Duodenal mucosa (tissue), 2 donors: ENCODE measurements around the gene P2RX3.

Experiments used
- H3K27ac ChIP-seq: one replicate; pipeline ENCODE4 v1.7.0; 2013; ENCODE audit warnings: low read depth, low read length
- H3K27me3 ChIP-seq, 2 donors: one replicate each; pipeline ENCODE4 v1.7.0; 2013; ENCODE audit warnings: low read length in 2 of 2, control low read depth in 1 of 2; ENCODE audit not compliant: insufficient read depth in 2 of 2, control insufficient read depth in 1 of 2
- H3K36me3 ChIP-seq, 2 donors: one replicate each; pipeline ENCODE4 v1.7.0; 2013; ENCODE audit warnings: low read length in 2 of 2, control low read depth in 1 of 2; ENCODE audit not compliant: insufficient read depth in 2 of 2, control insufficient read depth in 1 of 2
- H3K4me1 ChIP-seq, 2 donors: one replicate each; pipeline ENCODE4 v1.7.0; 2013; ENCODE audit warnings: low read length in 2 of 2, control low read depth in 1 of 2; ENCODE audit not compliant: insufficient read depth in 2 of 2, control insufficient read depth in 1 of 2
- H3K4me3 ChIP-seq, 2 donors: one replicate each; pipeline ENCODE4 v1.7.0; 2013; ENCODE audit warnings: low read length in 2 of 2, low read depth in 1 of 2
- H3K9ac ChIP-seq, 2 donors: one replicate each; pipeline ENCODE4 v1.7.0; 2013; ENCODE audit warnings: low read length in 2 of 2, low read depth in 1 of 2
- H3K9me3 ChIP-seq, 2 donors: one replicate each; pipeline ENCODE4 v1.7.0; 2013; ENCODE audit warnings: low read length in 2 of 2, control low read depth in 1 of 2; ENCODE audit not compliant: control insufficient read depth in 1 of 2

Gene P2RX3

DNA sequence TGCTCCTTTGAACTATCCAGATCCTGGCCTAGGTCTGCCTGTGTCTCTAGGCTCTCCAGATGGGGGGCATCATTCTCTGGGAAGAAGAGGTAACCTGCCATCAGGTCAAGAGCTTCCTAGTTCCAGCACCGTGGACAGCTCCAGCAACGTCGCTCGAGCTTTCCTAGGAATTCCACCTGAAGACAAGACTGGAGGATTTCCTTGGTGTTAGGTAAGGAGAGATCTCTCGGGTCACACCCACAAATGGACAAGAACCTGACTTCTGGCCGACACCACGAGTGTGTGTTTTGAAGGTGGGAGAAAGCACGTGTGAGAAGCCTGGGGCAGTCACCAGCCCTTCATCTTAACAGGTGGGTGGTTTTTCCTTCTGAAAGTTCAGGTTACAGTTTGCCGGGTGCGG lies 41.6 kb downstream of the P2RX3 start:
- Histone ChIP-seq H3K27me3 (no peaks in the 10 kb centered on the region), H3K9me3 (no peaks in the 10 kb centered on the region), H3K36me3 (no peaks in the 10 kb centered on the region), H3K4me1 (no peaks in the 10 kb centered on the region), H3K27ac (no peak overlapping the region), H3K4me3 (no peak overlapping the region), H3K9ac (no peak overlapping the region)

DNA sequence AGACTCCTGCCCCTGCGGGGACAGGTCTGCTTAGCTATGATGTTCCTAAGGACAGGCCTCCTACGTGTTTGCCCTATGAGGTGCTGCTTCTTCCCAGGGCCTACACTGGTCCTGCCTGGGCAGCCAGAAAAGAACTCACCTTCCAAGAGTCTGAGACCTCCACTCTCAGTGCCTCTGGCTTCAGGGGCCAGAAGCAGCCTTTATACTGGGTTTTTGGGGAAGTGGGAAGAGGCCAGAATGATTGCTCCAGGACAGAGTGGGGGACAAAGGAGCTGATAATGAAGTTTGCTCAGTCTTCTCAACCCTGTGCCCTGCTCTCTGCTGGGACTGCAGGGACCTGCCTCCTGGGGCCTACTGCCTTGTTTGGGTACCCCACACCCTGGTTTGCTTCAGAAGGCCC lies 42.8 kb downstream of the P2RX3 start, which contains the start of gene PRG3:
Gene PRG3 (minus strand): TSS at position 176 of the 400 bp plus-strand sequence. CDS start 442 bp downstream, outside the sequence.
- no peaks in the 10 kb centered on the region for H3K36me3 ChIP-seq
- no peaks in the 10 kb centered on the region for H3K27me3 ChIP-seq
- H3K4me3 ChIP-seq, result no peak within 1 kb of the TSS
- H3K9ac ChIP-seq, result no peak within 1 kb of the TSS
- H3K9me3 ChIP-seq, result no peaks in the 10 kb centered on the region
- no peaks in the 10 kb centered on the region for H3K4me1 ChIP-seq
- H3K27ac ChIP-seq, result no peak within 1 kb of the TSS

DNA sequence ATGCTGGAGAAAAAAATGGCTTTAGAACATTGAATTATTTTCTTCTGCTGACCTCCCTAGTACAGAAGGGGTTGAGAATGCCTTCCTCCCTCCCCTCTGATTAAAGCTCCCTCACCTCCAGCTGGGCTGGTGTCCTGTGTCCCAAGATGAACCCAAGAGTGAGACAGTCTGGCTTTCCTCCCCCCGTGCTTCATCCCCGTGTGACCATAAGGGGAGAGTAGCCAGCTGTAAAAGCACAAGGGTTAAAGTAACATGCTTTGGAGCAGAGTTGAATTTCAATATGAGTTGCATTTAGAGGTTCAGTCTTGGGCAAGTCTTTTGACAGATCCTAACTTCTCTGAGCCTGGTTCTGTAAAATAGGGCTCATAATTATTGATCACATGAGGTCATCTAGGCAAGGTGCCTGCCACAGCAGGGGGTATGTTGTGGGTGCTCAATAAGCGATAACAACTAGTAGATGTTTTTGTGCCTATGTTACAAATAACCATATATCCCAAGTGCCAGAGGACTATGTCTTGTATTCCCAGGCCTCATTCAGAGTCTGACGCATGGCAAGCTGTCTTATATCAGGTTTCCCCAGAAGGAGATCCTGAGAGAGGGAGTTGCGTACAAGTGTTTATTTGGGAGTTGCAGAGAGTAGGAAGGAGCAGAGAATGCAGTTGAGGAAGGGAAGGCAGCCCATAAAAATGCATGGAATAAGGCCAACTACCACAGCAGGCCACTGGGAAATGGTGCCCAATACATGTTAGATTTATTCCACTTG lies 48.2 kb downstream of the P2RX3 start:
- Histone ChIP-seq H3K9me3 (no peaks in the 10 kb centered on the region), H3K27ac (no peak overlapping the region), H3K4me3 (no peak overlapping the region), H3K4me1 (no peaks in the 10 kb centered on the region), H3K27me3 (no peaks in the 10 kb centered on the region), H3K36me3 (no peaks in the 10 kb centered on the region), H3K9ac (no peak overlapping the region)

DNA sequence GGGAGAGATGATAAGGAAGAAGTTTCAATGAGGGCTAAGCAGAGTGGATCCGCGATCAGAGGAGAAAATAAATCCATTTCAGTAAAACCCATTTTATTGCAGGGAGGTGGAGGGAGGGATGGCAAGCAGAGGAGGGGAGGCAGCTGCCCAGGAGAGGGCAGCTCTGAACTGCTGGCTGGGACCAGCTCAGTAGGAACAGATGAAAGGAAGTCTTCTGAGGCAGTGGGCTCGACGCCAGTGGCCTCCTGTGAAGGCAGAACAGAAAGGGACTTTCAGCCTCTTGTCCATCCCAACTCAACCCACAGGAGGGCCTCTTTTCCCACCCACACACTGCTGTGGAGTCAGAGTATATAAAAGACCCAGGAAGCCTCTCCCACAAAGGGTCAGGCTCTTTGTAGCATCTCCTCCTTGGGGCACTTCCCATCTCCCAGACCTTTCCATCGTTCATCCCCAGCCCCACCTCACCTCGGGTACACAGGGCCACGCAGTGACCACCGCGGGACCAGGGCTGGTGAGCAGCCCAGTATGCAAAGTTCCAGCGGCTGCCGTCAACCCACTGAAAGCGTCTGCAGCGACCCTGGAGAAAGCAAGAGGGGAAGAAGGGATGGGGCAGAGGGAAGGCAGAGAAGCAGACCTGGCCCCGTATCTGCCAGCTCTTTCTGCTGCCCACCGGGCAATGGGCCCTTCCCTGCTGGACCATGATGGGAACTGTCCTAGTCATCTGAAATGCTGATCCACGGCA lies 49.3 kb downstream of the P2RX3 start:
- H3K27ac ChIP-seq, result no peak overlapping the region
- H3K9ac ChIP-seq, result no peak overlapping the region
- no peaks in the 10 kb centered on the region for H3K36me3 ChIP-seq
- no peaks in the 10 kb centered on the region for H3K9me3 ChIP-seq
- H3K27me3 ChIP-seq, result no peaks in the 10 kb centered on the region
- no peaks in the 10 kb centered on the region for H3K4me1 ChIP-seq
- H3K4me3 ChIP-seq, result no peak overlapping the region

DNA sequence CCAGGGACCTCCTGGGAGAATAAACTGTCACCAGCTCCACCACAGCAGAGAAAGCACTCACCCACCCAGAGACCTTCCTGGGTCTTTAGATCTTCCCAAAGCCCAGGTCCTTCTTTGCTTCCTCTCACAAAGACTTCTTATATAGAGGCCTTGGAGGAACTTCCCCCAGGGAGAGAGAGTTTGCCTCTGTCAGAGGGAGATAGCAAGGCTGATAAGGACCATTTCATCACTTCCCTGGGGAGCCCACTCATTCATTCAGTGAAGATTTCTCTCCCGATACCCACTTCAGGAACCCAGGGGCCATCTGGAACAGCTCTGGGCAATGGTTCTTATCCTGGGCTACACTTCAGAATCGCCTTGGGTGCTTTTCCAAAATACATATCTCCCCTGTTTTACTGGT lies 52.4 kb downstream of the P2RX3 start, which contains the start of gene PRG2:
Gene PRG2 (minus strand): TSS at position 116 of the 400 bp plus-strand sequence. CDS start 706 bp downstream, outside the sequence.
- no peak within 1 kb of the TSS for H3K4me3 ChIP-seq
- no peak within 1 kb of the TSS for H3K27ac ChIP-seq
- no peaks in the 10 kb centered on the region for H3K9me3 ChIP-seq
- no peaks in the 10 kb centered on the region for H3K4me1 ChIP-seq
- H3K27me3 ChIP-seq, result no peaks in the 10 kb centered on the region
- H3K36me3 ChIP-seq, result no peaks in the 10 kb centered on the region
- no peak within 1 kb of the TSS for H3K9ac ChIP-seq

DNA sequence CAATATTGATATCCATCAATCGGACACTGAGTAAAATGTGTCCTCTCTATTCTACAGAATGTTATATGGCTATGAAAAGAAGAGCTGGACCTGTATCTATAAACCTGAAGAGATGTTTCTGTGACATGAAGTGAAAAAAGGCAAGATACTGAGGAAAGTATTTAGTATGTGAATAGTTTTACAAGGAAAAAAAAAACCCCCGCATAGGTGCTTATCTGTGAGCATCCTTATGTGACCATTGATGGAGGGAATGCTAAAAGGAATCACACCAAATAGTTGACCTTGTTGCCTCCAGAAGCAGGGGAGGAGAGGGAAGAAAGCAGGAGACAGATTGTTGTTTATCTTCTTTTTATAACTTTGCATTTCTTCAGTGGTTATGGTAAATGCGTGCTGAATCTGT lies 53.0 kb downstream of the P2RX3 start:
- Histone ChIP-seq H3K4me3 (no peak overlapping the region), H3K27ac (no peak overlapping the region), H3K9ac (no peak overlapping the region), H3K9me3 (no peaks in the 10 kb centered on the region), H3K36me3 (no peaks in the 10 kb centered on the region), H3K4me1 (no peaks in the 10 kb centered on the region), H3K27me3 (no peaks in the 10 kb centered on the region)

DNA sequence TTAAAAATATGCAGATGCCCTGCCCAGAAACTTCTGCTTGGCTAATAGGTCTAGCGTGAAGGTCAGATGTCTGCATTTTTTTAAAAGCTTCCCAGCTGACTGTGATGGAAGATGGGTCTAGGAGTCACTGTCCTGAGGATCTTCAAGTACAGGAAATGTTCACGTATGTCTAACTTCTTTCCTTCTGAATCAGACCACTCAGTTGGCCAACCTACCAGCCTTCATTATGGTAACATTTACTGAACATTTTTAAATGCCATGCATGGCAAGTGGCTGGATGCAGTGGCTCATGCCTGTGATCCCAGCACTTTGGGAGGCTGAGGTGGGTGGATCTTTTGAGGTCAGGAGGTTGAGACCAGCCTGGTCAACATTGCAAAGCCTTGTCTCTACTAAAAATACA lies 53.4 kb downstream of the P2RX3 start:
- no peaks in the 10 kb centered on the region for H3K9me3 ChIP-seq
- H3K4me1 ChIP-seq, result no peaks in the 10 kb centered on the region
- H3K36me3 ChIP-seq, result no peaks in the 10 kb centered on the region
- no peak overlapping the region for H3K4me3 ChIP-seq
- H3K27ac ChIP-seq, result no peak overlapping the region
- no peak overlapping the region for H3K9ac ChIP-seq
- no peaks in the 10 kb centered on the region for H3K27me3 ChIP-seq

DNA sequence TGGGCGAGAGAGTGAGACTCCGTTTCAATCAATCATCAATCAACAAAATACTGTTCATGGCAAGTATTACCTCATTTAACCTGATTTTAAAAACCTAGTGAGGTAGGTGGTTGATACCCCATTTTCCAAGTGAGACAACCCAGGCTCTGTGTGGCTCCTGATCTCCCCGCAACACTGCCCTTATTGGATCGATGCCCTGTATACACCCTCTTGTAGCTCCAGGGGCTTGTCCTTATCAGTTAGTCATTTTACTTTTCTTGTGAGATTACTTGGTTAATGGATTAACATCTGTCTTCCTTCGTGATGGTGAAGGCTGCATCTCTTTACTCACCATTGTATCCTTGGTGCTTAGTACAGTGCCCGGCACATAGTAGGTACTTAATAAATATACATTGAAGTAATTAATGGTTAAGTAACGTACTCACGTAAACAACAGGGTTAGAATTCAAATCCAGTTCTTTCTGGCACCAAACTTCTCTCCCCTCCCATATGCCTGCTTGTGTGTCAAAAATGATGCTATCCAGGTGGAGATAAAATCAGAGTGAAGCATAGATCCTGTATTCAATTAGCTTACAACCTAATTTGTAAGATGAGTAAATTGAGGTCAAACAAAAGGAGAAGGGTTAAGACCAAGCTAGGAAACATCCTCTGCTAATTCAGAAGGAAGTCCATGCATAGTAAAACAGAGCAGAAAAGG lies 54.1 kb downstream of the P2RX3 start:
- Histone ChIP-seq H3K9ac (no peak overlapping the region), H3K4me1 (no peaks in the 10 kb centered on the region), H3K36me3 (no peaks in the 10 kb centered on the region), H3K9me3 (no peaks in the 10 kb centered on the region), H3K27me3 (no peaks in the 10 kb centered on the region), H3K4me3 (no peak overlapping the region), H3K27ac (no peak overlapping the region)

DNA sequence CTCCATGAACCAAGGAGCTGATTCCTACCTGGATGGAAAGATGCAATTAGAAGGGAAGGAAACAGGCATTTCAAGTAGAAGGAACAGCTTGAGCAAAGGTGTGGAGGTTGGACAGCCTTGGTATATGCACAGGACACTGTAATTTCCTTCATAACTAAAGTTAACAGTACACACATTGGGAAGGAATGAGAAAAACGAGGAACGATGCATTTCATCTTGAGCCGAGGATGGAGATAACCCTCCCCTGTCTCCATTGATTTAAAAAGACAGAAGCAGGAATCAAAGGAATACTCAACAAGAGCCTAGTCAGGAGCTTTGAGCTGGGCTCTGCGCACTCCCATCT lies 54.6 kb downstream of the P2RX3 start:
- Histone ChIP-seq H3K9ac (no peak overlapping the region), H3K36me3 (no peaks in the 10 kb centered on the region), H3K4me3 (no peak overlapping the region), H3K27ac (no peak overlapping the region), H3K9me3 (no peaks in the 10 kb centered on the region), H3K27me3 (no peaks in the 10 kb centered on the region), H3K4me1 (no peaks in the 10 kb centered on the region)
